Measurements from ENCODE around the gene CDH4. TPM values are rescaled to one million over a fixed set of nuclear protein-coding genes. Genes with fewer than 3 reads are reported as not detected.

Gene CDH4
- polyA plus RNA-seq, 1 experiment: 1.5 TPM

DNA sequence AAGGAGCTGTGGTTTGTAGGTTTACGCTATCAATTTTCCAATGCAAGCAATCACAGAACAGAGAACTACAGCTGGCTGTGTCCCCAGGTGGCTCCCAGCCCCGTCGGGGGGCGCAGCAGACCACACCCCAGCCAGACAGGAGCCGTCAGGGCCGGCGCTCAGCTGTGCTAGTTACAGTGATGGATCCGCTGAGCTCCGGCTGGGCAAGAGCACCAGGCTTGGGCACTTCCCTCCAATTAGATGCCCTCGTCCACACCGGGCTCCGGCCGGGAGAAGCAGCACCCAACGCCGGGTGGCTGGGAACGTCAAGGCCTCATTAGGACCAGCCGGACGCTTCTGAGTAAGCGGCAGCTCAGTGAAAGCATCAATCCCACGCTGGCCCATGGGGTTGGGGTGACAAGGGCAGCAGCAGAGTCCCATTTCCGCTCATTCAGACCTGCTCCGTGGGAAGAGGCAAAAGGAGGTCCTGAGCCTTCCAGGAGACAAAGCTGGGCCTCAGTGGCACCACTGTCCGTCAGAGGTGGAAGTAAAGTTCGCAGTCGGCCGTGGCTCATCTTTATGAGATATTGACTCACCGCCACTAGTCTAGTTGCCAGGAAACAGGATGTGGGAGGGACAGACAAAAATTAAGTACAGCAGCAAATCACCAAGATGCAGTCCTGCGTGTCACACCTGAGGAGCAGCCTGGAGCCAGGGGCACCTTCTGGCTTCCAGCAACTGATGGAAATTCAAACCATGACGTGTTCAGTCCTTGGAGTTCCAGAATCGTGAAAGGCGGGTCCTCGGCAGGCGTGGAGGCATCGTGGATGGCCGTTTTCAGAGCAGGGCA, 649.5 kb downstream of the CDH4 start:
- H3K27me3 ChIP-seq (ENCODE audit: control insufficient read depth, insufficient read depth, low read length): no peaks in the 10 kb centered on the region
- ChIA-PET CTCF (interaction anchor here (0.9 to 1.5 kb wide), 3 partner anchors 9 to 17 kb away, joined by 3 to 4 read pairs (median 3); no protein-coding TSS in a partner anchor), POLR2A (no interaction called here)
- H3K4me3 ChIP-seq (ENCODE audit: low read depth, low read length): no peak overlapping the region
- DNase-seq (ENCODE audit: low read depth): peak; percentile 4
- TF ChIP-seq, protein P1, sequence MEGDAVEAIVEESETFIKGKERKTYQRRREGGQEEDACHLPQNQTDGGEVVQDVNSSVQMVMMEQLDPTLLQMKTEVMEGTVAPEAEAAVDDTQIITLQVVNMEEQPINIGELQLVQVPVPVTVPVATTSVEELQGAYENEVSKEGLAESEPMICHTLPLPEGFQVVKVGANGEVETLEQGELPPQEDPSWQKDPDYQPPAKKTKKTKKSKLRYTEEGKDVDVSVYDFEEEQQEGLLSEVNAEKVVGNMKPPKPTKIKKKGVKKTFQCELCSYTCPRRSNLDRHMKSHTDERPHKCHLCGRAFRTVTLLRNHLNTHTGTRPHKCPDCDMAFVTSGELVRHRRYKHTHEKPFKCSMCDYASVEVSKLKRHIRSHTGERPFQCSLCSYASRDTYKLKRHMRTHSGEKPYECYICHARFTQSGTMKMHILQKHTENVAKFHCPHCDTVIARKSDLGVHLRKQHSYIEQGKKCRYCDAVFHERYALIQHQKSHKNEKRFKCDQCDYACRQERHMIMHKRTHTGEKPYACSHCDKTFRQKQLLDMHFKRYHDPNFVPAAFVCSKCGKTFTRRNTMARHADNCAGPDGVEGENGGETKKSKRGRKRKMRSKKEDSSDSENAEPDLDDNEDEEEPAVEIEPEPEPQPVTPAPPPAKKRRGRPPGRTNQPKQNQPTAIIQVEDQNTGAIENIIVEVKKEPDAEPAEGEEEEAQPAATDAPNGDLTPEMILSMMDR (IDR thresholded peaks at IDR 0.05; ENCODE audit: insufficient read depth, low read depth, low read length): no peak
- no peaks in the 10 kb centered on the region for H3K36me3 ChIP-seq (ENCODE audit: control insufficient read depth, insufficient read depth, low read length)

DNA sequence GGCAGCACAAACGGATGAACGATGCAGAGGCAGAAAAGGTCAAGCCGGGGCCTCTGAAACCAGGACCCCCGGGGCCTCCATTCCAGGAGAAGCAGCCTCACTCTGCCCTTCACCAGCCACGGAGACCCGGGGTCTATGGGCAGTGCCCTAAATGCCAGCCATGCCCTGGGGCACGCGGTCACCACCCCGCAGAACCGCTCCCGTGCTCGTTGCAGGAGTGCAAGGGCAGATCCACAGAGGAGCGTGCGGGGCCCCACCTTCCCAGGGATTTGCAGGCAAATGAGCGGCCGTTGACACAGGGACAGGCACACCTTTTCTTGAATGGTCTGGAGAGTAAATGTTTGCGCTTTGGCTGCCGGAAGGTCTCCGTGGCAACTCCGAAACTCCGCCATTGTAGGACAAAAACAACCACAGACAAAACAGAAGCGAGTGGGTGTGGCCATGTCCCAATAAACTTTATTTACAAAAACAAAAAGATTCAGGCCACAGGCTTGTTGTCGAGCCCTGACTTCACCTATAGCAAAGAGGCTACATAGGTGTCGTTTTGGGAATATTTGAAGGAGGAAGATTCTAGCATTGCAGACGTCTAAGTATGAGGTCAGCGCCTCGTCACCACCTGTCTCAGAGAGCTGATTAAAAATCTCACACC, 650.3 kb downstream of the CDH4 start:
- CTCF ChIA-PET: no interaction called here
- no peak for DNase-seq (ENCODE audit: low read depth)
- TF ChIP-seq, protein P1 (IDR thresholded peaks at IDR 0.05; ENCODE audit: insufficient read depth, low read depth, low read length): no peak
- no peaks in the 10 kb centered on the region for H3K36me3 ChIP-seq (ENCODE audit: control insufficient read depth, insufficient read depth, low read length)
- no peaks in the 10 kb centered on the region for H3K27me3 ChIP-seq (ENCODE audit: control insufficient read depth, insufficient read depth, low read length)
- H3K4me3 ChIP-seq (ENCODE audit: low read depth, low read length): no peak overlapping the region
- POLR2A ChIA-PET: no interaction called here

DNA sequence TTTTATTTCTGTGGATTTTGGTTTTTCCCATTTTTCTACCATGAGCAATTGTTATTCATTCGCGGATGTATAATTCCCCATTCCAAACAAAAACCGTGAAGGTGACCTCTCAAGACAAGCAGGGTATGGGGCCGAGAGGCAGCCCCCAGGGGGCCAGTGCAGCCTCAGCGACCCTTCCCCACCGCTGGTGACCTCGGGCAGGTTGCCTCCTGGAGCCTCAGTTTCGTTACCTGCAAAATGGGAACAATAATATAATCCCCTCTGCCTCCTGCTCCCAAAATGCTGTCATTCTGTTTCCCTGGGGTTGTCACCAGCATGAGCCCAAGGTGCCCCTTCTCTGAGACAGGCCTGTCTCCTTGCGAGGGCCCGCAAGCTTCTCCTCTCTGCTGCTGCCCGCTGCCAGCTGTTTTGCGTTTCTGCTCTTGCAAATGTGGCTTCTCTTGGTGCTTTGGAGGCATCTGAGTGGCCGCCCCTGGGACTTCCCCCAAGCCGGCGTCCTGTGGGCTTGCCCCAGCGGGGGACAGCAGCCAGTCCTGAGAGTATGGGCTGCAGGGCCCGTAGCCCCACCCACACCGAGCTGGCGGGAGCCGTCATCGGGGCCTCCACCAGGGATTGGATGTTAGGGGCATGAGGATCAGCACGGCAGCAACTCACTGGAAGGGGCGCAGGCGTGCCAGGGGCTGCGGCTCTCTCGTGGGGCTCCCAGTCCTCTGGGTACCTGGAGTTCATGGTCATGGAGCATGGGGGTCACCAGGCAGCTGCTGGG, 651.7 kb downstream of the CDH4 start:
- no peak for DNase-seq (ENCODE audit: low read depth)
- POLR2A ChIA-PET: no interaction called here
- Histone ChIP-seq H3K36me3 (ENCODE audit: control insufficient read depth, insufficient read depth, low read length) (no peaks in the 10 kb centered on the region), H3K4me3 (ENCODE audit: low read depth, low read length) (no peak overlapping the region), H3K27me3 (ENCODE audit: control insufficient read depth, insufficient read depth, low read length) (no peaks in the 10 kb centered on the region)
- TF ChIP-seq, protein P1 (IDR thresholded peaks at IDR 0.05; ENCODE audit: insufficient read depth, low read depth, low read length): no peak
- CTCF ChIA-PET: no interaction called here

DNA sequence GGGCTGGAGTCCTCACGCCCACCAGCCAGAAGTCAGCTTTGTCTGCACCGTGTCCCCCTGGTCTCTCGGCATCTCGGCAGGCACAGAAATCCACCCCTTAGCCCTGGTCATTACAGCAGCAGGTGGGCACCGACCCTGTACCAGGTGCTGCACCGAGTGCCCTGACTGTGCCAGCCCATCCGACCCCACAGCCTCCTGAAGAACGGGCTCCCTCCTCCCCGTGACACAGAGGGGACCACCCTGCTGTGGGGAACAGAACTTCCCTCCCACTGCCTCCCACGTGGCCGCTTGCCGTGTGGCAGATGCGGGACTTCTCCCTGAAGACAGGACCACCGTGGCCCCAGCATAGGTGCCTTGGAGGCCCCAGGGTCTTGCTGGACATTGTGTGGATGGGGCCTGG, 652.4 kb downstream of the CDH4 start:
- no peak for DNase-seq (ENCODE audit: low read depth)
- no peak overlapping the region for H3K4me3 ChIP-seq (ENCODE audit: low read depth, low read length)
- TF ChIP-seq, protein P1 (IDR thresholded peaks at IDR 0.05; ENCODE audit: insufficient read depth, low read depth, low read length): no peak
- H3K36me3 ChIP-seq (ENCODE audit: control insufficient read depth, insufficient read depth, low read length): no peaks in the 10 kb centered on the region
- no peaks in the 10 kb centered on the region for H3K27me3 ChIP-seq (ENCODE audit: control insufficient read depth, insufficient read depth, low read length)
- POLR2A ChIA-PET: no interaction called here
- CTCF ChIA-PET: interaction anchor here (4.4 kb wide), 1 partner anchor 8 kb away, joined by 24 read pairs; no protein-coding TSS in a partner anchor

Data from BJ (cell line).